ENCODE measurements around the gene THBS3. TPM values are rescaled to one million over a fixed set of nuclear protein-coding genes. Genes with fewer than 3 reads are reported as not detected.
A peak's percentile ranks its signal among the peaks of the same experiment; 100 is the strongest.
"Not testable (repeated sequence)": the region's sequence is repeated elsewhere in the genome, so short reads cannot be mapped to it uniquely, and the experiment has no call there.

Gene THBS3
- total RNA-seq, 2 experiments from 2014 or later: 15.4 to 15.7 TPM

GRCh38 chr1:155202731-155203515 lies 4.8 kb downstream of the THBS3 start:
- Mint-ChIP-seq H3K4me3 (no peak overlapping the region), H3K36me3 (ENCODE audit: low read depth) (peaks cover 5% of the 10 kb centered on the region), H3K4me1 (ENCODE audit: low read depth) (peaks cover 11% of the 10 kb centered on the region), H3K9me3 (no peaks in the 10 kb centered on the region), H3K27me3 (ENCODE audit: low read depth) (no peaks in the 10 kb centered on the region), H3K27ac (no peak overlapping the region)
- intact Hi-C loops (cut with micrococcal nuclease): no loop called here
- CTCF ChIA-PET: interaction anchor here (0.6 to 5.7 kb wide), 4 partner anchors 22 to 48 kb away, joined by 3 to 57 read pairs (median 4); partner anchors contain the start of gene KRTCAP2
- no peak for DNase-seq

DNA sequence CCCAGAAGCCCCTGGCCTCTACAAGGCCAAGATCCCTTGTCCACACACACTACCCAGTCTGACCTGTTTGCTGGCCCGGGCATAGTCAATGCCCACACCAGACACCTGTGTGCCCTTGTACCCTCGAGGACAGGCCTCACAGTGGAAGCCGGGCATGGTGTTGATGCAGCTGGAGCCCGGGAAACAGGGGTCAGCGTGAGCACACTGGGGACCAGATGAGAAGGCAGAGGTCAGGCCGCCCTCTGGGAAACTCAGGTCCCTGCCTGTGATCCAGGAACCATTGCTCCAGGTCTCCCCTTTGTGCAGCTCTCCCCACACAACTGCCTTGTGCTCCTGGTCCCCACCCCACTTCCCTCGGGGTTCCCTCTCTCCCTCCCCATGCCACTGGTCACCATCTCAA lies 5.5 kb downstream of the THBS3 start:
- peaks cover 5% of the 10 kb centered on the region for H3K36me3 Mint-ChIP-seq (ENCODE audit: low read depth)
- no peaks in the 10 kb centered on the region for H3K9me3 Mint-ChIP-seq
- no peaks in the 10 kb centered on the region for H3K27me3 Mint-ChIP-seq (ENCODE audit: low read depth)
- intact Hi-C loops (cut with micrococcal nuclease): no loop called here
- CTCF ChIA-PET: interaction anchor here (0.5 kb wide), 1 partner anchor 584 kb away, joined by 3 read pairs; no protein-coding TSS in a partner anchor
- H3K4me3 Mint-ChIP-seq: no peak overlapping the region
- peaks cover 5% of the 10 kb centered on the region for H3K4me1 Mint-ChIP-seq (ENCODE audit: low read depth)
- DNase-seq: no peak
- H3K27ac Mint-ChIP-seq: no peak overlapping the region

DNA sequence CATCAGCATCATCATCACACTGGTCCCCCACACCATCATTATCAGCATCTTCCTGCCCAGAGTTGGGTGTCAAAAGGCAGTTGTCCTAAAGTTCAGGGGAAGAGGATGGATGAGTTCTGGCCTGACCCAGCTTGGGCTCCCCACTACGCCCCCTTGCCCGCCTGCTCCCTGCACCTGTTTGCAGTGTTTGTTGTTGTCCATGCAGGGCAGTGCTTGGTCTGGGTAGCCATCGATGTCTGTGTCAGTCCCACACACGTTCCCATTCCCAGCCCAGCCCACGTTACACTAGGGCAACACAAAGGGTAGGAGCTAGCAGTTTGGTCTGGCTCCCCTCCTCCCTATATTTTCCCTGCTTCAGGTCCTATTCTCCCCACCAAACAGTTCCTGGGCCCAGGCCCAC lies 6.8 kb downstream of the THBS3 start:
- H3K4me3 Mint-ChIP-seq: no peak overlapping the region
- CTCF ChIA-PET: interaction anchor here (1.6 kb wide), 1 partner anchor 25 kb away, joined by 3 read pairs; no protein-coding TSS in a partner anchor
- H3K27ac Mint-ChIP-seq: no peak overlapping the region
- H3K27me3 Mint-ChIP-seq (ENCODE audit: low read depth): no peaks in the 10 kb centered on the region
- no peaks in the 10 kb centered on the region for H3K9me3 Mint-ChIP-seq
- H3K36me3 Mint-ChIP-seq (ENCODE audit: low read depth): peaks cover 5% of the 10 kb centered on the region
- intact Hi-C loops (cut with micrococcal nuclease): no loop called here
- DNase-seq: no peak
- H3K4me1 Mint-ChIP-seq (ENCODE audit: low read depth): no peaks in the 10 kb centered on the region

DNA sequence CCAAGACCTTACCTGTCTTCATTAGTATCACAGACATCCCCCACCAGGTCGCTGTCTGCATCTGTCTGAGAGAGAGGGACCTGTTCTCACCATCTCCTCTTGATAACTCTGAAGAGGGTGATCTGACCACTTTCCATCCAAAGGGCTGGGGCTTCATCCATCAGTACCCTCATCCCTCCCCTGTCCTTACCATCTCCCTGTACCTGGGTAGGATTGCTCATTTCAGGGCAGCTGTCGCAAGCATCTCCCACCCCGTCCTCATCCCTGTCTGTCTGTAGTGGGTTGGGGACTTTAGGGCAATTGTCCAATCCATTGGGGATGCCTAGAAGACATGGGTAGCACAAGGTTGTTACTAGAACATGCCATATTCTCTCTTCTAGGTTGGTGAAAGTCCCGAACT lies 7.9 kb downstream of the THBS3 start:
- Mint-ChIP-seq H3K36me3 (ENCODE audit: low read depth) (peaks cover 5% of the 10 kb centered on the region), H3K27me3 (ENCODE audit: low read depth) (no peaks in the 10 kb centered on the region), H3K4me1 (ENCODE audit: low read depth) (peaks cover 6% of the 10 kb centered on the region), H3K4me3 (no peak overlapping the region), H3K9me3 (no peaks in the 10 kb centered on the region), H3K27ac (no peak overlapping the region)
- no peak for DNase-seq
- CTCF ChIA-PET: interaction anchor here (1.6 kb wide), 1 partner anchor 24 kb away, joined by 3 read pairs; no protein-coding TSS in a partner anchor
- intact Hi-C loops (cut with micrococcal nuclease): no loop called here

DNA sequence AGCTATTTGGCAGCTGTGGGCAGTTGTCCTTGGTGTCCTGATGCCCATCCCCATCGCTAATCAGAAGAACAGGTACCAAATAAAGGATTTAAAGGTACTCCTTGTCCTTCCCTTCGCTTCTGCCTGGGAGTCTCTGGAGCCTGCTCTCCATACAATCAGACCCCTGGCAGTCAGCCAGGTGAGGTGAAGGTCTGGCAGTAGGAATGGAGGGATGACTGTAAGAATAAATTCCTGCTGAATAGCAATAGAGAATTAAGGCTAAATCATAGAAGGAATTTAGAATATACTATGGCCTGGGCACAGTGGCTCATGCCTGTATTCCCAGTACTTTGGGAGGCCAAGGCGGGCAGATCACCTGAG lies 9.2 kb downstream of the THBS3 start:
- H3K36me3 Mint-ChIP-seq (ENCODE audit: low read depth): peaks cover 7% of the 10 kb centered on the region
- no peaks in the 10 kb centered on the region for H3K9me3 Mint-ChIP-seq
- intact Hi-C loops (cut with micrococcal nuclease): no loop called here
- no peaks in the 10 kb centered on the region for H3K27me3 Mint-ChIP-seq (ENCODE audit: low read depth)
- no peak overlapping the region for H3K27ac Mint-ChIP-seq
- no peak overlapping the region for H3K4me3 Mint-ChIP-seq
- peaks cover 16% of the 10 kb centered on the region for H3K4me1 Mint-ChIP-seq (ENCODE audit: low read depth)
- no peak for DNase-seq
- CTCF ChIA-PET: no interaction called here

DNA sequence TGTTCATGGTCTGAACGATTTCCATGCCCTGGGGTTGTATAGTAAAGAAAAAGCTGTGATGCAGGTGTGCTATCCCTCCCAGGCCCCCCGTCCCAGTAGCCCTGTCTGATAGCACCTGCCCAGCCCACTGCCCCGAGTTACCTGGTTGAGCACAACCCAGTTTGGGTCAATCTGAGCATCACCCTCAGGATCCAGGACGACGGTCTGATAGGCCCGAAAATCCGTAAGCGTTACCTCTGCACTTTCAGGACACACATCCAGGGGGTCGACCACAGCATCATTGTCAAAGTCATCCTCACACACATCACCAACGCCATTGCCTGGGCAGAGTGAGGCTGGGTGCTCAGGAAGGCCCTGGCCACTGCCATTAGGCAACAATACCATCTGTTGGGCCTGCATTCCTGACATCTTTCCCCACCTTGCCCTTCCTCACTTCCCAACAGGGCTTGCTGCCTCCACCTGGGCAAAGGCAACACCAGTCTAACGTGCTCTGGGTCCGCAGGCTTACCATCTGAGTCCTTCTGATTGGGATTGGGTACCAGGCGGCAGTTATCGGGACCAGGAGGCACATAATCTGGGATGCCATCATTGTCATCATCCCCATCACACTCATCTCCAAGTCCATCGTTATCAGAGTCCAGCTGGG lies 9.7 kb downstream of the THBS3 start:
- CTCF ChIA-PET: interaction anchor here (1.4 kb wide), 1 partner anchor 9 kb away, joined by 7 read pairs; no protein-coding TSS in a partner anchor
- H3K9me3 Mint-ChIP-seq: no peaks in the 10 kb centered on the region
- H3K4me3 Mint-ChIP-seq: no peak overlapping the region

DNA sequence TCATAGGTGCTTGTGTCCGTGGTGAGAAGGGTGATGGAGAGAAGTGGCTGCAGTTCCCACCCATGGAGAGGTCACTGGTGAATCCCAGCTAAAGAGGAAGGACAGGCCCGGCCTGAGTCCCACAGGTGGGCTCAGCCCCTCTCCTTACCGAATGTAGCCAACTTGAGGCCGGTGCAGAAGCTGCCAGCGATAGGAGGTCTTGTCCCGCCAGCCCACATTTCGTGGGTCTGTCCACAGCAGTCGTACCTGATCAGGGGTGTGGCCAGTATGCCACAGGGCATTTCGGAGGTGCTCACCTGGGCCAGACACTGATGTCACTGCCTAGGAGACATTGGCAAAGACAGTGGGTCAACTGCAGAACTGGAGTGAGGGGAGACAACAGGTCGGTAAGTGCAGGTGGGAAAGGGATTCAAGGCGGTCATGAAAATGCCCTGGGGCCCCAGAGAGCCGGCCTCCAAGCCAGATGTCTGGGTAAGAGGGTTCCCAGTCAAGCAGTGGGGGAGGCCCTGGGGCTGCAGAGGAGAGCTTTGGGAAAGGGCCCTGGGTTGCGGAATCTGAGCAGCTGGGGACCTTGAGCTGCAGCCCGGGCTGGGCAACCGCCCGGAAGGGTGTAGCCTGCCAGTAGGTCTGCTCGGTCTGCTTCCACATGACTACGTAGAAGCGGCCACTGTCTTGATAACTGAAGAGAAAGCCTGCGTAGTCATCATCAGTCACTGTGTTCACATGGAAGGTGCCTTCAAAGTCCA lies 10.6 kb downstream of the THBS3 start:
- Mint-ChIP-seq H3K27ac (no peak overlapping the region), H3K36me3 (ENCODE audit: low read depth) (peaks cover 7% of the 10 kb centered on the region), H3K4me1 (ENCODE audit: low read depth) (peaks cover 27% of the 10 kb centered on the region), H3K27me3 (ENCODE audit: low read depth) (no peaks in the 10 kb centered on the region), H3K9me3 (no peaks in the 10 kb centered on the region), H3K4me3 (no peak overlapping the region)
- CTCF ChIA-PET: interaction anchor here (1.4 kb wide), 1 partner anchor 10 kb away, joined by 7 read pairs; no protein-coding TSS in a partner anchor
- DNase-seq: no peak
- intact Hi-C loops (cut with micrococcal nuclease): no loop called here

More for the DNA sequence above, 9.7 kb downstream of the THBS3 start:
- H3K36me3 Mint-ChIP-seq (ENCODE audit: low read depth): peaks cover 7% of the 10 kb centered on the region
- H3K4me1 Mint-ChIP-seq (ENCODE audit: low read depth): peaks cover 21% of the 10 kb centered on the region
- DNase-seq: no peak
- no peaks in the 10 kb centered on the region for H3K27me3 Mint-ChIP-seq (ENCODE audit: low read depth)
- no peak overlapping the region for H3K27ac Mint-ChIP-seq
- intact Hi-C loops (cut with micrococcal nuclease): no loop called here

GRCh38 chr1:155196103-155196892 lies 11.4 kb downstream of the THBS3 start:
- Mint-ChIP-seq H3K4me1 (ENCODE audit: low read depth) (peaks cover 27% of the 10 kb centered on the region), H3K27ac (no peak overlapping the region), H3K4me3 (peak overlapping the region; percentile 76), H3K9me3 (no peaks in the 10 kb centered on the region), H3K27me3 (ENCODE audit: low read depth) (no peaks in the 10 kb centered on the region), H3K36me3 (ENCODE audit: low read depth) (peaks cover 7% of the 10 kb centered on the region)
- intact Hi-C loops (cut with micrococcal nuclease): no loop called here
- no peak for DNase-seq
- CTCF ChIA-PET: interaction anchor here (0.7 to 1.4 kb wide), 4 partner anchors 11 to 48 kb away, joined by 3 to 7 read pairs (median 3); partner anchors contain the start of genes KRTCAP2 and THBS3

DNA sequence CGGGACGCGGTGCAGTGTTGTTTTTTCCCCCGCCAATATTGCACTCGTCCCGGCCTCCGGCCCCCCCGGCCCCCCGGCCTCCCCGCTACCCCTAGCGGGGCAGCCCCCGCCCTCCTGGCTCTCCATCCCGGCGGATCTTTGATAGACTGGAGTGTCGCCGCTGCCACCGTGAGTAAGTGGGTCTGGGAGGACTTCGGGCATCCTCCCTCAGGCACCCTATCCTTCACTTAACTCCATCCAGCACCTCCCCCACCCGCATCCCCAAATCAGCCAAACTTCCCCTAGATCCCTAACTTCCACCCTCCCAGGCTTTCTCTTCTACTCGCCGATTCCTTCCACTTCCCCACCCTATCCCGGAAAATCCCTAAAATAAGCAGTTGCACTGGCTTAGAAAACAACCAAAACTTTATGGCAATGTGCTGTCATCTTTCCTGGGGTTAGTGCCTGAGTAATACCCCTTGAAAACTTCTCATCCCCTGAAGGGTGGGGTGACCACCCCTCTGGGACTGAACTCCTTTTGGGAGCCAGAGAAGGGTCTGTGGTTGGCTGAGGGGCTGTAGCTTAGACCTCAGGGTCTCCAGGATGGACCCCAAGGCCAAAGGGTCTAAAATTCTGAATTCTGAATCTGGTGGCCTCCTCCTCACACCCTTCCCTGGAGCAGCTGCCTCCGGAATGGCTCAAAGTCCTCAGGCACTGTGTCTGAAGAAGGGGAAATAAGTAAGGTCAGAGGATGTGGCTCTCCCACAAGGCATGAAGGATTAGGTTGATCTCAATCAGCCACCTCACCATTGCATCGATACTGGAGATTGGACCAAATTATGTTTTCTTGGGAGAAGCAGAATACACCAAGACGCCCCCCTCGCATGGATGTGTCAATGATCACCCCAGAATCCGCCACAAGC lies 12.2 kb downstream of the THBS3 start:
- intact Hi-C loops (cut with micrococcal nuclease): loop anchor here (2.0 kb wide), 1 partner anchor 55 kb away; the partner anchor contains the start of gene DPM3

DNA sequence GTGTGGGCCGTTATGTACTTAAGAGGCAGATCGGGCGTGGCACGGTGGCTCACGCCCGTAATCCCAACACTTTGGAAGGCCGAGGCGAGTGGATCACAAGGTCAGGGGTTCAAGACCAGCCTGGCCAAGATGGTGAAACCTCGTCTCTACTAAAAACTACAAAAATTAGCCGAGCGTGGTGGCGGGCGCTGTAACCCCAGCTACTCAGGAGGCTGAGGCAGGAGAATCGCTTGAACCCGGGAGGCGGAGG lies 13.8 kb downstream of the THBS3 start:
- DNase-seq; H3K9me3 Mint-ChIP-seq; H3K27me3 Mint-ChIP-seq (ENCODE audit: low read depth); H3K36me3 Mint-ChIP-seq (ENCODE audit: low read depth): not testable (repeated sequence)
- peaks cover 27% of the 10 kb centered on the region for H3K4me1 Mint-ChIP-seq (ENCODE audit: low read depth)
- peak overlapping the region; percentile 96 for H3K27ac Mint-ChIP-seq
- CTCF ChIA-PET: interaction anchor here (0.8 to 3.7 kb wide), 18 partner anchors 9 to 828 kb away, joined by 3 to 79 read pairs (median 4); partner anchors contain the start of genes KRTCAP2, MTX1 and THBS3
- intact Hi-C loops (cut with micrococcal nuclease): loop anchor here (1.0 to 5.0 kb wide), 10 partner anchors 13 to 222 kb away; partner anchors contain the start of genes CKS1B, DPM3, FDPS and KRTCAP2
- H3K4me3 Mint-ChIP-seq: peak overlapping the region; percentile 93

More for the DNA sequence above, 12.2 kb downstream of the THBS3 start:
- Mint-ChIP-seq H3K4me3 (peak overlapping the region; percentile 76), H3K9me3 (no peaks in the 10 kb centered on the region), H3K4me1 (ENCODE audit: low read depth) (peaks cover 27% of the 10 kb centered on the region), H3K36me3 (ENCODE audit: low read depth) (peaks cover 7% of the 10 kb centered on the region), H3K27me3 (ENCODE audit: low read depth) (no peaks in the 10 kb centered on the region), H3K27ac (no peak overlapping the region)
- CTCF ChIA-PET: interaction anchor here (0.7 to 3.7 kb wide), 11 partner anchors 12 to 104 kb away, joined by 3 to 79 read pairs (median 10); partner anchors contain the start of genes KRTCAP2, MTX1 and THBS3
- DNase-seq: no peak

All from activated naive CD4-positive, alpha-beta T cell treated with anti-CD3 and anti-CD28 coated beads for 36 hours (primary cell).